ENCODE data around the gene NUCKS1.

NUCKS1 gene

GRCh38 chr1:205756552-205756951 lies 6.6 kb upstream of the NUCKS1 start:
- Histone ChIP-seq H3K4me1 (ENCODE audit: insufficient read depth, insufficient read length) (no peaks in the 10 kb centered on the region), H3K4me3 (ENCODE audit: insufficient read length, low read depth) (no peak overlapping the region), H3K9me3 (ENCODE audit: insufficient read depth, low read length) (no peaks in the 10 kb centered on the region), H3K9ac (ENCODE audit: insufficient read length, low read depth) (no peak overlapping the region), H3K36me3 (ENCODE audit: insufficient read depth, insufficient read length, low read length) (no peaks in the 10 kb centered on the region), H3K27me3 (ENCODE audit: insufficient read depth, insufficient read length) (no peaks in the 10 kb centered on the region)
- no peak for DNase-seq (ENCODE audit: low read depth, low spot score)
- no peak for TF ChIP-seq YY1 (IDR thresholded peaks at IDR 0.05; ENCODE audit: insufficient read depth, insufficient read length)
- no peak for TF ChIP-seq ZNF274 (IDR thresholded peaks at IDR 0.05; ENCODE audit: low read depth, low read length)
- TF ChIP-seq SUZ12 (IDR thresholded peaks at IDR 0.05; ENCODE audit: extremely low read depth, insufficient read depth, insufficient read length) = no peak

GRCh38 chr1:205754857-205755256 lies 4.9 kb upstream of the NUCKS1 start:
- no peaks in the 10 kb centered on the region for H3K9me3 ChIP-seq (ENCODE audit: insufficient read depth, low read length)
- no peak overlapping the region for H3K9ac ChIP-seq (ENCODE audit: insufficient read length, low read depth)
- H3K4me1 ChIP-seq (ENCODE audit: insufficient read depth, insufficient read length) = no peaks in the 10 kb centered on the region
- H3K27me3 ChIP-seq (ENCODE audit: insufficient read depth, insufficient read length) = no peaks in the 10 kb centered on the region
- TF ChIP-seq SUZ12 (IDR thresholded peaks at IDR 0.05; ENCODE audit: extremely low read depth, insufficient read depth, insufficient read length) (no peak), ZNF274 (IDR thresholded peaks at IDR 0.05; ENCODE audit: low read depth, low read length) (no peak), YY1 (IDR thresholded peaks at IDR 0.05; ENCODE audit: insufficient read depth, insufficient read length) (no peak)
- no peaks in the 10 kb centered on the region for H3K36me3 ChIP-seq (ENCODE audit: insufficient read depth, insufficient read length, low read length)
- no peak for DNase-seq (ENCODE audit: low read depth, low spot score)
- H3K4me3 ChIP-seq (ENCODE audit: insufficient read length, low read depth) = no peak overlapping the region

- no peak overlapping the region for H3K4me3 ChIP-seq (ENCODE audit: insufficient read length, low read depth)
- no peaks in the 10 kb centered on the region for H3K9me3 ChIP-seq (ENCODE audit: insufficient read depth, low read length)
- DNase-seq (ENCODE audit: low read depth, low spot score) = no peak
- H3K36me3 ChIP-seq (ENCODE audit: insufficient read depth, insufficient read length, low read length) = peaks cover 24% of the 10 kb centered on the region
- no peak overlapping the region for H3K9ac ChIP-seq (ENCODE audit: insufficient read length, low read depth)
- no peaks in the 10 kb centered on the region for H3K27me3 ChIP-seq (ENCODE audit: insufficient read depth, insufficient read length)
- no peaks in the 10 kb centered on the region for H3K4me1 ChIP-seq (ENCODE audit: insufficient read depth, insufficient read length)
- TF ChIP-seq ZNF274 (IDR thresholded peaks at IDR 0.05; ENCODE audit: low read depth, low read length) = no peak
- TF ChIP-seq SUZ12 (IDR thresholded peaks at IDR 0.05; ENCODE audit: extremely low read depth, insufficient read depth, insufficient read length) = no peak
- no peak for TF ChIP-seq YY1 (IDR thresholded peaks at IDR 0.05; ENCODE audit: insufficient read depth, insufficient read length)
These were observed 1.2 kb upstream of the NUCKS1 start for GRCh38 chr1:205751036-205751651.

GRCh38 chr1:205749234-205750137 lies 496 bp downstream of the NUCKS1 start:
- no peaks in the 10 kb centered on the region for H3K4me1 ChIP-seq (ENCODE audit: insufficient read depth, insufficient read length)
- H3K9ac ChIP-seq (ENCODE audit: insufficient read length, low read depth) = peak overlapping the region; percentile 93
- H3K36me3 ChIP-seq (ENCODE audit: insufficient read depth, insufficient read length, low read length) = peaks cover 24% of the 10 kb centered on the region
- H3K9me3 ChIP-seq (ENCODE audit: insufficient read depth, low read length) = no peaks in the 10 kb centered on the region
- no peaks in the 10 kb centered on the region for H3K27me3 ChIP-seq (ENCODE audit: insufficient read depth, insufficient read length)
- peak overlapping the region; percentile 87 for H3K4me3 ChIP-seq (ENCODE audit: insufficient read length, low read depth)
- TF ChIP-seq SUZ12 (IDR thresholded peaks at IDR 0.05; ENCODE audit: extremely low read depth, insufficient read depth, insufficient read length) (no peak), ZNF274 (IDR thresholded peaks at IDR 0.05; ENCODE audit: low read depth, low read length) (no peak), YY1 (IDR thresholded peaks at IDR 0.05; ENCODE audit: insufficient read depth, insufficient read length) (no peak)
- peak; percentile 98 for DNase-seq (ENCODE audit: low read depth, low spot score)

GRCh38 chr1:205748403-205749233 lies 1.4 kb downstream of the NUCKS1 start:
- Histone ChIP-seq H3K27me3 (ENCODE audit: insufficient read depth, insufficient read length) (no peaks in the 10 kb centered on the region), H3K4me3 (ENCODE audit: insufficient read length, low read depth) (peak overlapping the region; percentile 87), H3K9me3 (ENCODE audit: insufficient read depth, low read length) (no peaks in the 10 kb centered on the region), H3K9ac (ENCODE audit: insufficient read length, low read depth) (peak overlapping the region; percentile 93), H3K4me1 (ENCODE audit: insufficient read depth, insufficient read length) (no peaks in the 10 kb centered on the region), H3K36me3 (ENCODE audit: insufficient read depth, insufficient read length, low read length) (peaks cover 24% of the 10 kb centered on the region)
- TF ChIP-seq ZNF274 (IDR thresholded peaks at IDR 0.05; ENCODE audit: low read depth, low read length) (no peak), SUZ12 (IDR thresholded peaks at IDR 0.05; ENCODE audit: extremely low read depth, insufficient read depth, insufficient read length) (no peak), YY1 (IDR thresholded peaks at IDR 0.05; ENCODE audit: insufficient read depth, insufficient read length) (no peak)
- no peak for DNase-seq (ENCODE audit: low read depth, low spot score)

- no peak for DNase-seq (ENCODE audit: low read depth, low spot score)
- peak overlapping the region; percentile 47 for H3K9ac ChIP-seq (ENCODE audit: insufficient read length, low read depth)
These were observed 3.1 kb downstream of the NUCKS1 start for GRCh38 chr1:205746757-205747412.

More at GRCh38 chr1:205746757-205747412, 3.1 kb downstream of the NUCKS1 start:
- TF ChIP-seq SUZ12 (IDR thresholded peaks at IDR 0.05; ENCODE audit: extremely low read depth, insufficient read depth, insufficient read length) (no peak), YY1 (IDR thresholded peaks at IDR 0.05; ENCODE audit: insufficient read depth, insufficient read length) (no peak), ZNF274 (IDR thresholded peaks at IDR 0.05; ENCODE audit: low read depth, low read length) (no peak)
- no peaks in the 10 kb centered on the region for H3K9me3 ChIP-seq (ENCODE audit: insufficient read depth, low read length)
- H3K4me3 ChIP-seq (ENCODE audit: insufficient read length, low read depth) = peak overlapping the region; percentile 87
- peaks cover 27% of the 10 kb centered on the region for H3K36me3 ChIP-seq (ENCODE audit: insufficient read depth, insufficient read length, low read length)
- no peaks in the 10 kb centered on the region for H3K27me3 ChIP-seq (ENCODE audit: insufficient read depth, insufficient read length)
- no peaks in the 10 kb centered on the region for H3K4me1 ChIP-seq (ENCODE audit: insufficient read depth, insufficient read length)
